Left ventricle myocardium inferior (tissue), 1 donor: ENCODE results near the gene FRAS1. TPM values are rescaled to one million over a fixed set of nuclear protein-coding genes. Genes with fewer than 3 reads are reported as not detected.

Experiments used
- DNase-seq: peaks from one replicate; pipeline ENCODE4 v3.0.0-alpha.2; 2020
- H3K27ac ChIP-seq: fragments of 200-600 bp; replicated peaks from 2 replicates; pipeline ENCODE4 v1.8.0; 2021
- H3K27me3 ChIP-seq: fragments of 200-600 bp; 2 replicates; pipeline ENCODE4 v1.8.0; 2021; ENCODE audit warnings: low read depth
- H3K36me3 ChIP-seq: fragments of 200-600 bp; 2 replicates; pipeline ENCODE4 v1.8.0; 2021
- H3K4me1 ChIP-seq: fragments of 200-600 bp; 2 replicates; pipeline ENCODE4 v1.8.0; 2021
- H3K4me3 ChIP-seq: fragments of 200-600 bp; 2 replicates; pipeline ENCODE4 v1.8.0; 2021; ENCODE audit warnings: mild to moderate bottlenecking, moderate library complexity
- H3K9me3 ChIP-seq: fragments of 200-600 bp; replicated peaks from 2 replicates; pipeline ENCODE4 v1.8.0; 2021
- CTCF ChIP-seq: fragments of 200-600 bp; IDR thresholded peaks from 2 replicates; pipeline ENCODE4 v1.8.0; 2021; ENCODE audit warnings: antibody characterized with exemption, mild to moderate bottlenecking, borderline replicate concordance
- intact Hi-C: fragments of 100-400 bp; cut with micrococcal nuclease; formaldehyde crosslinking; loops from one replicate; pipeline ENCODE4 v1.11.0; 2022
- total RNA-seq: library from RNA; stranded (reverse); fragmentation: NEBNext Ultra II Directional; extraction: Animal tissue kit (Norgen Biotek cat#: 25700); gene quantifications from one replicate; pipeline ENCODE4 v1.2.1, GENCODE V29; 2021
- donor health status: DM: no; HTN: yes; CAD: no; lungs with severe emphysema.

FRAS1 gene
- total RNA-seq, 1 donor from 2014 or later = 1.4 TPM

- no peak for DNase-seq
- H3K36me3 ChIP-seq = peaks cover 5% of the 10 kb centered on the region
- intact Hi-C loops = no loop called here
- peak overlapping the region; percentile 71 for H3K4me3 ChIP-seq
- no peak for TF ChIP-seq CTCF
- H3K27ac ChIP-seq = peak overlapping the region; percentile 92
- H3K27me3 ChIP-seq = no peaks in the 10 kb centered on the region
- H3K4me1 ChIP-seq = peaks cover 38% of the 10 kb centered on the region
- H3K9me3 ChIP-seq = no peaks in the 10 kb centered on the region
These were observed 495.9 kb downstream of the FRAS1 start for GRCh38 chr4:78553043-78553396.

- Histone ChIP-seq H3K27ac (peak overlapping the region; percentile 92), H3K4me1 (peaks cover 39% of the 10 kb centered on the region), H3K36me3 (peaks cover 5% of the 10 kb centered on the region), H3K27me3 (no peaks in the 10 kb centered on the region), H3K9me3 (no peaks in the 10 kb centered on the region), H3K4me3 (peak overlapping the region; percentile 71)
- no peak for TF ChIP-seq CTCF
- intact Hi-C loops = no loop called here
- no peak for DNase-seq
These were observed 496.5 kb downstream of the FRAS1 start for GRCh38 chr4:78553529-78554060.

- Histone ChIP-seq H3K27ac (peak overlapping the region; percentile 77), H3K27me3 (no peaks in the 10 kb centered on the region), H3K4me1 (peaks cover 52% of the 10 kb centered on the region), H3K9me3 (no peaks in the 10 kb centered on the region), H3K4me3 (no peak overlapping the region), H3K36me3 (peaks cover 5% of the 10 kb centered on the region)
- intact Hi-C loops = no loop called here
- DNase-seq = no peak
- no peak for TF ChIP-seq CTCF
These were observed 499.5 kb downstream of the FRAS1 start for GRCh38 chr4:78556665-78557064.

GRCh38 chr4:78557841-78558240 lies 500.7 kb downstream of the FRAS1 start:
- H3K4me1 ChIP-seq = peaks cover 59% of the 10 kb centered on the region

GRCh38 chr4:78558410-78558809 lies 501.3 kb downstream of the FRAS1 start:
- H3K9me3 ChIP-seq = no peaks in the 10 kb centered on the region
- TF ChIP-seq CTCF = no peak
- H3K36me3 ChIP-seq = peaks cover 5% of the 10 kb centered on the region
- intact Hi-C loops = no loop called here
- peak overlapping the region; percentile 77 for H3K27ac ChIP-seq
- H3K4me3 ChIP-seq = no peak overlapping the region
- no peaks in the 10 kb centered on the region for H3K27me3 ChIP-seq
- DNase-seq = no peak
- H3K4me1 ChIP-seq = peaks cover 59% of the 10 kb centered on the region

More at GRCh38 chr4:78557841-78558240, 500.7 kb downstream of the FRAS1 start:
- no peaks in the 10 kb centered on the region for H3K9me3 ChIP-seq
- no peaks in the 10 kb centered on the region for H3K27me3 ChIP-seq
- H3K27ac ChIP-seq = peak overlapping the region; percentile 77
- no peak for DNase-seq
- intact Hi-C loops = no loop called here
- no peak for TF ChIP-seq CTCF
- no peak overlapping the region for H3K4me3 ChIP-seq
- peaks cover 5% of the 10 kb centered on the region for H3K36me3 ChIP-seq
